Mucosa of stomach (tissue), 1 donor: Measurements from ENCODE around the gene TMEM127.

Experiments
- H3K27me3 ChIP-seq: one replicate; pipeline ENCODE4 v1.7.0; 2013; ENCODE audit warnings: mild to moderate bottlenecking, low read length; ENCODE audit not compliant: control insufficient read depth, insufficient read depth
- H3K36me3 ChIP-seq: one replicate; pipeline ENCODE4 v1.7.0; 2013; ENCODE audit warnings: low read length; ENCODE audit not compliant: control insufficient read depth, insufficient read depth
- H3K4me1 ChIP-seq: one replicate; pipeline ENCODE4 v1.7.0; 2013; ENCODE audit warnings: mild to moderate bottlenecking, low read length; ENCODE audit not compliant: control insufficient read depth, insufficient read depth
- H3K4me3 ChIP-seq: one replicate; pipeline ENCODE4 v1.7.0; 2013; ENCODE audit warnings: low read length
- H3K9ac ChIP-seq: one replicate; pipeline ENCODE4 v1.7.0; 2013; ENCODE audit warnings: mild to moderate bottlenecking, low read length, moderate library complexity
- H3K9me3 ChIP-seq: one replicate; pipeline ENCODE4 v1.7.0; 2013; ENCODE audit warnings: mild to moderate bottlenecking, low read length, moderate library complexity; ENCODE audit not compliant: control insufficient read depth
- donor health status: Pancreatic carcinoma.

Gene TMEM127

GRCh38 chr2:96208143-96209010, 57.4 kb downstream of the TMEM127 start, which contains the start of gene STARD7:
STARD7 (minus strand) TSS chr2:96208827; CDS start chr2:96208434, 393 bp downstream.
- peaks cover 37% of the 10 kb centered on the region for H3K4me1 ChIP-seq
- peak within 1 kb of the TSS; percentile 39 for H3K4me3 ChIP-seq
- H3K9ac ChIP-seq, result peak within 1 kb of the TSS; percentile 76
- H3K9me3 ChIP-seq, result no peaks in the 10 kb centered on the region
- H3K36me3 ChIP-seq, result no peaks in the 10 kb centered on the region
- H3K27me3 ChIP-seq, result no peaks in the 10 kb centered on the region

GRCh38 chr2:96207774-96208142, 58.0 kb downstream of the TMEM127 start:
- no peaks in the 10 kb centered on the region for H3K27me3 ChIP-seq
- peaks cover 41% of the 10 kb centered on the region for H3K4me1 ChIP-seq
- no peaks in the 10 kb centered on the region for H3K36me3 ChIP-seq
- H3K4me3 ChIP-seq, result peak overlapping the region; percentile 39
- peak overlapping the region; percentile 76 for H3K9ac ChIP-seq
- no peaks in the 10 kb centered on the region for H3K9me3 ChIP-seq

DNA sequence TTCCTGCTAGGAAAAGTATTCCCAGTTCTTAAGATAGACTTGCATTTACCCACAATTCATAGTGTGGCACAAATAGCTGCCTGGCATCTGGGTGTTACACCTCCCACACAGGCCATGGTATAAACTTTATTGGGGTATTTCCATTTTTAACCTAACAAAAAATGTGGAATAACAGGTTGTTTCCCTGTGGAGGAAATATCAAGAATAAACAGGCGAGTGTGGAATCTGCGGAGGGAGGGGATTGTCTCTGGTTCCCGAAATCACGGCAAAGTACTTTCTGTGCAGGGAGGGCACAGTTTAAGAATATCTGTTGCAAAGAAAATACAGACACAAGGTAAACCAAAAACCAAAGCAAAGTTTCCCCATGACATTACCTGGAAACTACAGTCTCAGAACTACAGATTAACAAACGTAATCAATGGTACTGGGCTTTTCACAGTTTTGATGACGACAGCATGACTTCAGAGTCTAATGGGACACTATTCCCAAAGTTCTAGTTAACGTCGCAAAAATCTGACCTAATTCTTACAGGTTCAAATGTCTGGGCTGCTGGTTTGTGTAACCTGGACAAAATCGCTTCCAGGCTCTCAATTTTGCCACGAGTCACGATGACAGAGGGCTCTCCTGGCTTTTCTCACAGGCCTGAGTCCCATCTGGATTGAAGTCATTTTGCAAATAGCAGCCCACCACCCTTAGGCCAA, 58.6 kb downstream of the TMEM127 start:
- H3K27me3 ChIP-seq, result no peaks in the 10 kb centered on the region
- no peaks in the 10 kb centered on the region for H3K36me3 ChIP-seq
- no peaks in the 10 kb centered on the region for H3K9me3 ChIP-seq
- peak overlapping the region; percentile 39 for H3K4me3 ChIP-seq
- H3K4me1 ChIP-seq, result peaks cover 44% of the 10 kb centered on the region
- H3K9ac ChIP-seq, result peak overlapping the region; percentile 76

DNA sequence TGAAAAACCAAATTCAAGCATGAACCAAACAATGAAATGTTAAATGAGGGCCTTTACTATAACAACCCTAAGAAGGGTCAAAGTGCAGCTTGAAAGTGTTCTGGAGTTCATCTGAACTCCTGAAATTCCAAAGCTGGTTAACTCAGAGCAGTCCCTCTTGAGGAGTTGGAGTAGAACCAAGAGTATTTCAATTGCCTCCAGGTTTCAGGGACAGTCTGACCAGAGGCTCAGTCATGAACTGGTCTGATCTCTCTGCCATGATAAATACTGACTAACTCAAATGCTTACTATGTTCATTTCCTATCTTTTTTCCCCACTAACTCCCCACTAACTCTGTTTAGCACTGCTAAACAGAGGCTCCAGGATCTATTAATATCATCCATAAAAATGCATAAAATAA, 59.9 kb downstream of the TMEM127 start:
- Histone ChIP-seq H3K9ac (no peak overlapping the region), H3K4me3 (no peak overlapping the region), H3K36me3 (no peaks in the 10 kb centered on the region), H3K9me3 (no peaks in the 10 kb centered on the region), H3K27me3 (no peaks in the 10 kb centered on the region), H3K4me1 (peaks cover 49% of the 10 kb centered on the region)

GRCh38 chr2:96204836-96205624, 60.8 kb downstream of the TMEM127 start:
- peaks cover 48% of the 10 kb centered on the region for H3K4me1 ChIP-seq

DNA sequence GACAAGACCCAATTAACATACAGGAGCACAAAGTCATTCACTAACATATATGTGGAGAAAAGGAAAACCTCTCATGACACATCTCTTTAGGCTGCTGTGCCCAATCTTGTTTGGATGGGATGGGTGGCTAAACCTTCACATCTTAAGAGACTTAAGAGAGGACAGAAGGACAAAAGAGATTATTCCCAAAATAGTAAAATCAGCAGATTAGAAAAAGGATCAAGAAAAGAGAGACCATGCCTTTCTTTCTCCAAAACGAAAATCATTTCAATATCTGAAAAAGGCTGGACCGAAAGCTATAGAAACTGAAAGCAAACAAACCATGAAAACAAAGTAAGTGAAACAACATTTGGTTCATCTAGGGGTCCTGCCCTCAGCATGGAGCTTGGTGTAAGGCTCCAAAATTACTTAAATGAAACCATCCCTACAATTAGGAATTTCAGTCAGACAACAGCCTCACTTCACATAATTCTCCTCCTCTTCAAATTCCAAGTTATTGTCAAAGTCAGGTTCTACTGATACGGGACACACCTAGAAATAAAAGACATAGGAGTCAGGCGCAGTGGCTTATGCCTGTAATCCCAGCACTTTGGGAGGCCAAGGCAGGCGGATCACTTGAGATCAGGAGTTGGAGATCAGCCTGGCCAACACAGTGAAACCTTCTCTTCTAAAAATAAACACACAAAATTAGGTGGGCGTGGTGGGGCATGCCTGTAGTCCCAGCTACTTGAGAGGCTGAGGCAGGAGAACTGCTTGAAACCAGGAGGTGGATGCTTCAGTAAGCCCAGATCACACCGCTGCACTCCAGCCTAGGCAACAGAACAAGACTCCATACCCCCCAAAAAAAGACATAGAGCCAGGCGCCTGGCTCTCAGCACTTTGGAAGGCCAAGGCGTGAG, 62.4 kb downstream of the TMEM127 start:
- H3K9me3 ChIP-seq, result no peaks in the 10 kb centered on the region
- H3K4me1 ChIP-seq, result peaks cover 42% of the 10 kb centered on the region
- H3K27me3 ChIP-seq, result no peaks in the 10 kb centered on the region
- no peaks in the 10 kb centered on the region for H3K36me3 ChIP-seq
- H3K4me3 ChIP-seq, result no peak overlapping the region
- H3K9ac ChIP-seq, result peak overlapping the region; percentile 26

More at GRCh38 chr2:96204836-96205624, 60.8 kb downstream of the TMEM127 start:
- Histone ChIP-seq H3K27me3 (no peaks in the 10 kb centered on the region), H3K36me3 (no peaks in the 10 kb centered on the region), H3K9ac (no peak overlapping the region), H3K4me3 (no peak overlapping the region), H3K9me3 (no peaks in the 10 kb centered on the region)

DNA sequence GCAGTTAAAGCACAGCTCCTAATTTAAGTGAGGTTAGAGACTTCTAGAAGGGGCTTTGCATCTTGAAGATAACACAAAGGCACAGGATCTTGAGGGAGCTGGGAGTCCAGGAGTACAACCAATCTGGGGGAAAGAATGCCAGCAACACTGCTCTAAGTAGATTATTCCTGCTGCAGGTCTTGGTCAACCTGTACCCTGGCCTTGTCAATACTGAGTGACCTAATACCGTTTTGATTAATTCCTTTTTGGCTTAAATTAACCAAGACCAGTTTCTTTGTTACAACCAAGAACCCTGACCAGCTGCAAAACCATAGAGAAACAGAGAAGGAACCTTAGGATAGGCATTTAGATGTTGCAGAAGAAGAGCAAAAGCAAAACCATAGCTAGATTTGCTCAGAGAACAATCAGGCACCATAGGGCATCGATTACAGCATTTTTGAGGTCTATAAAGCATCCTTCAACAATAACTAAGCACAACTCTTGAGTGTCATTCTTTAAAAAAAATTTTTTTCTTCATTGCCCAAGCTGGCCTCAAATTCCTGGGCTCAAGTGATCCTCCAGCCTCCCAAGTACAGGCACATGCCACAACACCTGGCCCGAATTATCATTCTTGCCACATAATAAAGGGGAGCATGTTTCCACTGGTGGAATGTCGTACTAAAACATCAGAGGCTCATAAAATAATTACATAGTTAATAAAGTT, 63.5 kb downstream of the TMEM127 start:
- no peaks in the 10 kb centered on the region for H3K9me3 ChIP-seq
- H3K36me3 ChIP-seq, result no peaks in the 10 kb centered on the region
- peaks cover 40% of the 10 kb centered on the region for H3K4me1 ChIP-seq
- no peak overlapping the region for H3K4me3 ChIP-seq
- H3K27me3 ChIP-seq, result no peaks in the 10 kb centered on the region
- H3K9ac ChIP-seq, result no peak overlapping the region

DNA sequence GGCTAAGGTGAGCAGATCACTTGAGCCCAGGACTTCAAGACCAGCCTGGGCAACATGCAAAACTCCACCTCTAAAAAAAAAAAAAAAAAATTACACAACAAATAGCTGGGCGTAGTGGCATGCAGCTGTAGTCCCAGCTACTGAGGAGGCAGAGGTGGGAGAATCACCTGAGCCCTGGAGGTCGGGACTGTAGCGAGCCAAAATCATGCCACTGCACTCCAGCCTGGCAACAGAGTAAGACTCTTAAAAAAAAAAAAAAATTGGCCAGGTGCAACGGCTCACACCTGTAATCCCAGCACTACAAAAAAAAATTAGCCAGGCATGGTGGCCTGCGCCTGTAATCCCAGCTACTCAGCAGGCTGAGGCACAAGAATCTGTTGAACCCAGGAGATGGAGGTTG, 64.5 kb downstream of the TMEM127 start:
- H3K4me1 ChIP-seq, result peaks cover 34% of the 10 kb centered on the region
- H3K4me3 ChIP-seq, result no peak overlapping the region
- no peaks in the 10 kb centered on the region for H3K36me3 ChIP-seq
- H3K9ac ChIP-seq, result no peak overlapping the region
- H3K9me3 ChIP-seq, result no peaks in the 10 kb centered on the region
- no peaks in the 10 kb centered on the region for H3K27me3 ChIP-seq

DNA sequence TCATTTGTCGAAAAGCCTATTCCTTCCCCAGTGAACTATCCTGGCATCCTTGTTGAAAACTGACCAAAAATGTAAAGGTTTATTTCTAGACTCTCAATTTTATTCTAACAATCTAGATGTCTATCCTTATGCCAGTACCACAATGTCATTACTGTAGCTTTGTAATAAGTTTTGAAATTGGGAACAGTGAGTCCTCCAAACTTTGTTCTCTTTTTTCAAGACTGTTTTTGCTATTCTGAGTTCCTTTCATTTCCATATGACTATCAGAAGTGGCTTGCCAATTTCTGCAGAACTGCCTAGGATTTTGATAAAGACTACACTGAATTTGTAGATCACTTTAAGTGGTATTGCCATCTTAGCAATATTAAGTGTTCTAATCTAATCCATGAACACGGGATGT, 66.9 kb downstream of the TMEM127 start:
- Histone ChIP-seq H3K36me3 (no peaks in the 10 kb centered on the region), H3K9ac (no peak overlapping the region), H3K4me3 (no peak overlapping the region), H3K9me3 (no peaks in the 10 kb centered on the region), H3K27me3 (no peaks in the 10 kb centered on the region), H3K4me1 (peaks cover 35% of the 10 kb centered on the region)
